NCI-H2227 (cell line): ENCODE results near the gene SNRPD2.
"Not testable (repeated sequence)": the region's sequence is repeated elsewhere in the genome, so short reads cannot be mapped to it uniquely, and the experiment has no call there.

ENCODE experiments used
- DNase-seq: peaks from one replicate; lab custom pipeline; 2025; ENCODE audit not compliant: unreplicated experiment; lab: John Stamatoyannopoulos, UW

The SNRPD2 gene

GRCh38 chr19:45691516-45692186 is at the start of gene SNRPD2:
Gene SNRPD2 (minus strand): TSS chr19:45691953. CDS start chr19:45691888, 65 bp downstream.
- peak; percentile 94 for DNase-seq

- DNase-seq: no peak
These were observed 48.0 kb upstream of the SNRPD2 start for GRCh38 chr19:45739498-45740439.

DNA sequence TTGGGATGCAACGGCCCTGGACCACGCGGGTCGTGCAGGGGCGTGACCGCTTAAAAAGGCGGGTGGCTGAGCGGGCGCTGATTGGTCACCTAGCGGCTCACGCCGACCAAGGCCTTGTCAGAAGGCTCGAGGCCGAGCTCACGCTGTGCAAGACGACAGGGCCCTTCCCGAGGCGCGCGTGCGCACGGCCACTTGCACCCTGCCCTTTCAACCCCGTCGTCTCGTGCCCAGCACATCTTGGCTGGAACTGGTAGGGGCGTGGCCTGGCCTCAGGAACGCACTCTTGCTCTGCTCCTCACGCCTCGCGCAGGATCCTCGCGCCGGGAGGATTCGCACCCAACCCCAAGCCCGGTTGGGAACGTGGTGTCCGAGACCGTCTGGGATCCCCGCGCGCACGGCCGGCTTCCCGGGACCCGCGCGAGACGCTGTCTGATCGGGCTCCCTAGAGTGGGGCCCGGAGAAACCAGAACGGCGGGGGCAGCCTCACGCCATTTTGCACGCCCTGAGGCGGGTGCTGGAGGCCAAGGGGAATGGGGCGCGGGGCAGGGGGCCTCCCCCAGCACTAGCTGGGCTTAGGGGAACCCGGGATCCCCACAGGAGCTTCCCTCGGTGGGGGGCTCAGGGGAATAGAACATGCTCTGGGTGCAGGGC is 41.5 kb upstream of the SNRPD2 start, which contains the start of gene MEIOSIN:
MEIOSIN (plus strand) TSS at position 280 of the 651 bp plus-strand sequence. CDS start 1,938 bp downstream, outside the sequence.
- no peak for DNase-seq

DNA sequence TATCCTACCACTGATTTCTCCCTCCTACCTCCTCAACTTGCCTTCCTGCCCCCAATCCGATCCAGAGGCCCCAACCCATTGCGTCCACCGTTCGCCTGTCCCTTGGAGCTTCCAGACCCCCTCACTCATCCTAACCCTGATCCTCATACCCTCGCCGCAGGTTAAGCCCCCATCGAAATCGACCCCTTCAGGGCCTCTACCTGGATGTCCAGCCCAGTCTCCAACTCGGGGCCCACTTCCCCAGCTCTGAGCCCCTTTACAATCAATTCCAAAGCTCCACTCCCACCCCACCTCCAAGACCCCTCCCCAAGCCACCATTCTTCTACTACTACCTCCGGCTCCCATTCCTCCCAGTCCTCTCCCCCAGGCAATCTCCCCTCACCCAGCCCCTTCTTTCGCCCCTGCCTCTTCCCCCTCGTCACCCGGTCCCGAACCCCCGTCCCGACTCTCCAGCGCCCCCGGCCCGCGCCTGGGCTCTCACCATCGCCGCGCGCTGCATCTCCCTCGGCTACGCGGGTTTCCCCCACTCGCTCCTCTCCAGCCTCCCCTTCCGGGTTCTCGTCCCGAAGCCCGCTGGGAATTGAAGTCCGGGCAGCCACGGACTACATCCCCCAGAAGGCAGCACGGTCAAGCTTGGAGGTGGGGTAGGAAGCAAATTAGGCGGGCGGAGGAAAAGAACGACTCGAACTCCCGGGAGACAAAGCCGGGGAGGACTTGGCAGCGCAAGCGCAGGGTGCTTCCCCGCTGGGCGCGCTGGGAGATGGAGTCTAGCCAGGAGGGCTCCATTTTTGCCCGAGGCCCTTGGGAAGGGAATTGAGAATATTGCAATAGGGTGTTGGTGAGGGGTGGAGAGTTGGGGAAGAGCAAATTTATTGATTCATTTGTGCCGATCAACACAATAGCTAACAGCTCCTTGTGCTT is 38.9 kb upstream of the SNRPD2 start, which contains the start of gene FBXO46:
FBXO46 (minus strand) TSS at position 529 of the 921 bp plus-strand sequence. CDS start 17,401 bp downstream, outside the sequence.
- DNase-seq: peak; percentile 97

- no peak for DNase-seq
These were observed 38.1 kb upstream of the SNRPD2 start for GRCh38 chr19:45729800-45730290.

GRCh38 chr19:45728683-45729082 is 36.9 kb upstream of the SNRPD2 start:
- not testable (repeated sequence) for DNase-seq

- DNase-seq: not testable (repeated sequence)
These were observed 28.3 kb upstream of the SNRPD2 start for GRCh38 chr19:45720065-45720464.

DNA sequence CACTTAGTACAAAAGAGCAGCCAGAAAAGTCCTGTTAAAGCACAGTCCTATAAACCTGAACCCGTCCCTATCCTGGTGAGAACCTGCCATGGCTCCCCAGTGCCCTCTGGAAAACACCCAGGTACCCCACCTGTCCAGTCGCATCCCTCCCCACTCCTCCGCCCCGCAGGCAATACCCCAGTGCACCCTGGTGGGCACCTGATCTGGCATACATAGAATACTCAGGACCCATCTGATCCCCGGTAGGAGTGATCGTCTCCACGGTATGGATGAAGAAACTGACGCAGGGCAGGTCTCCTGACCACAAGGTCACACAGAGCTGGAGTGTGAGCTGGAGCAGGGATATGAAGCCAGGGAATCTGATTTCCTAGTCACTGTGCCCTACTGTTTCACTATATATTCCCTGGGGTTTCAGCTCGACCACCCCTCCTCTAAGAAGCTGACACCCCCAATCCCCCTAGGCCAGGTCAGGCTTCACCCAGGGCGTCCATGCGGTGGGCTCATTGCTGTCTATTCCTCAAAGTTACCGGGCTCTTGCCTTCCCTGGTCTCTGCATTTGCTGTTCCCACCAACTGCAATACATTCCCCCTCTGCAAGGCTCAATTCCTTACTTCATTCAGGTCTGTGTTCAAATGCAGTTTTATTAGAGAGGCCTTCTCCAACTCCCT is 26.4 kb upstream of the SNRPD2 start:
- no peak for DNase-seq

- DNase-seq: peak; percentile 97
These were observed 25.6 kb upstream of the SNRPD2 start for GRCh38 chr19:45717131-45717982.

- peak; percentile 3 for DNase-seq
These were observed 24.8 kb upstream of the SNRPD2 start for GRCh38 chr19:45716359-45717130.

DNA sequence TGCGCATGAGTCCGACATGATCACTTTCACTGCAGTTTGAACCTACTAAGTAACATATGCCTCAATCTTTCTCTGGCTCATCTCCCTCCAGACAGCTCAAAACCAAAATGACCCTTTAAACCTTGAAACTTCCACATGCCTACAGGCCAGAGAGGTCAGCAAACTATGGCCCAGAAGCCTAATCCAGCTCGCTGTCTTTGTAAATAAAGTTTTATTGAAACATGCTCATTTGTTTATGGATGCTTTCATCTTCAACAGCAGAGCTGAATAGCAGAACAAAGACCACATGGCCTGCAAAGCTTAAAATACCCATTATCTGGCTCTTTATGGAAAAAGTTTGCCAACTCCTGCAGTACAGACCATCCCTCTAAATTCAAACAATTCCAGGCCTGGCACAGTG is 23.4 kb upstream of the SNRPD2 start:
- no peak for DNase-seq

- no peak for DNase-seq
These were observed 21.4 kb upstream of the SNRPD2 start for GRCh38 chr19:45713141-45713540.

- no peak for DNase-seq
These were observed 20.9 kb upstream of the SNRPD2 start for GRCh38 chr19:45712699-45713067.

DNA sequence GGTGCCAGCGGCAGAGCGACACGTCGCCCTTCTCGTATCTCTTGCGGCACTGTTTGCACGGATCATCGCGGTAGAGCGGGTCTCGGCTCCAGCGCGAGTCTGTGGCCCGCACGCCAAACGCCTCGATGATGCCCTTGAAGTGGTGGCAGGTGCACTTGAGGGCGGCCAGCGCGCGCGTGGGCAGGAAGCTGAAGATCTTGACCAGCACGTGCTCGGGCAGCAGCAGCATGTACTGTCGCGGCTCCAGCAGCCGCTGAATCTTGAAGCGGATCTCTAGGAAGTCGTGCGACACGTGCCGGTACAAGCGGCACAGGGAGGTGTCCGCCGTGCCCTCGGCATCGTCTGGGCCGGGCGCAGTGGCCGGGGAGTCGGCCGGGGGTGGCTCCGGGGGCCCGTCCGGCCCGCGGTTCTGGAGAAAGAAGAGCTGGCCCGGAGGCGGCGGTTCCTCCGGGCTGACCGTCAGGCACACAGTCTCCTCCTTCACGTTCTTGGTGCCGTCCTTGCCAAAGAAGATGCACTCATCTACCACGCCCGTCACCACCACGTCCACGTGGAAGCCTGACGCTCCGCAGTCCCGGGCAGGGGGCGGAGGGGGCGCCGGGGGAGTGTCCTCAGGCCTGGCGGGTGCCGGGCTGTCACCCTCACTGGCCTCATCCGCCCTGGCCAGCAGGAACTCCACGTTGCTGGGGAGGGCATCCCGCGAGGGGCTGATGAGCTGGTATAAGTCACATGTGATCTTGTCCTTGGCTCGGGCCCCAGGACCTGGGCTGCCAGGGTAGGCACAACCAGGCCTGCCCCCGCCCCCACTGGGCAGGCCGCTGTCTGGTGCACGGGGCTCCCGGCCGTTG is 20.3 kb upstream of the SNRPD2 start:
- no peak for DNase-seq

DNA sequence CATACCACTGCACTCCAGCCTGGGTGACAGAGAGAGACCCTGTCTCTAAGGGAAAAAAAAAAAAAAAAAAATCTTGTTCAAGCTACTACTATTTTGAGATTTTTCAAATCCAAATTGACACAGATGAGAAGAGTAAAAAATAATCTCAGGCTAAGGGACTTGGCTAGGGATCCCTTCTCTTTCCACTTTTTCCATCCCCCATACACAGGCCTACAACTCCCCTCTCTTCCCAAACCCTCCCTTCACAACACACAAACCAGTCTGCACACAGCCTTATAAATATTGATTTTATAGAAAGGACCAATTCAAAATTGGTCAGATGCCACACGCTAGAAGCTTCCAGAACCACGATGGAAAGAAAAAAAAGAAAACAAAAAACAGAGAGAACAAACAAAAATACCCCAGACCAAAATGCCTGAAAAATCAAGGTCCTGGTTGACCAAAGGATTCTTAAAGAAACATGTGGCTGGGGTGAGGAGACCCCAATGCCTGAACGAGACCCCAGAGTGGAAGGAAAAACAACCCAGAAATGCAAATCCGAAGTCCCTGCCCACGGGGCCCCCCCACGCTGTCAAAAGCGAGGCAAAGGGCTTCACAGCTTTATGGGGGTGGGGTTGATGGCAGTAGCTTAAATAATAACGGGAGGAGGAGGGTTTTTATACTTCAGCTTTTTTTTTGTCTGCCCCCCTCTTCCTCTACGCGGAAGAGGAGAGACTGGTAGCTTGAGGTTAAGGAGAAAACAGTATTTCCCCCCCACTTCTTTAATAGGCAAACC is 18.8 kb upstream of the SNRPD2 start:
- no peak for DNase-seq

GRCh38 chr19:45705710-45706415 is 14.1 kb upstream of the SNRPD2 start:
- DNase-seq: no peak
